ENCODE data around the gene DBF4.
"Not testable (repeated sequence)": the region's sequence is repeated elsewhere in the genome, so short reads cannot be mapped to it uniquely, and the experiment has no call there.

DBF4 gene

GRCh38 chr7:87885018-87885417, 8.7 kb downstream of the DBF4 start:
- no peak for DNase-seq

GRCh38 chr7:87886875-87887274, 10.6 kb downstream of the DBF4 start:
- no peak for DNase-seq

GRCh38 chr7:87895363-87895762, 19.1 kb downstream of the DBF4 start:
- no peak for DNase-seq

GRCh38 chr7:87899255-87899654, 23.0 kb downstream of the DBF4 start:
- DNase-seq = no peak

GRCh38 chr7:87907136-87907906, 31.0 kb downstream of the DBF4 start:
- DNase-seq = not testable (repeated sequence)

GRCh38 chr7:87908814-87909213, 32.5 kb downstream of the DBF4 start:
- DNase-seq = not testable (repeated sequence)

GRCh38 chr7:87912121-87912520, 35.8 kb downstream of the DBF4 start:
- no peak for DNase-seq

- DNase-seq = no peak
Observed at GRCh38 chr7:87918740-87919139, 42.4 kb downstream of the DBF4 start.

- no peak for DNase-seq
Observed at GRCh38 chr7:87919875-87920274, 43.6 kb downstream of the DBF4 start.

GRCh38 chr7:87920578-87920977, 44.3 kb downstream of the DBF4 start:
- no peak for DNase-seq

- not testable (repeated sequence) for DNase-seq
Observed at GRCh38 chr7:87922759-87923395, 46.6 kb downstream of the DBF4 start.

GRCh38 chr7:87926581-87927461, 50.5 kb downstream of the DBF4 start:
- DNase-seq = peak; percentile 56 to 57

- DNase-seq = no peak
Observed at GRCh38 chr7:87933605-87933952, 57.3 kb downstream of the DBF4 start.

- DNase-seq = peak; percentile 76 to 98
Observed at GRCh38 chr7:87933953-87934698, 57.8 kb downstream of the DBF4 start, which contains the start of gene ADAM22. ADAM22 (plus strand) TSS chr7:87934251; CDS start chr7:87934466, 215 bp downstream.

GRCh38 chr7:87934699-87935383, 58.5 kb downstream of the DBF4 start:
- DNase-seq = peak; percentile 9 to 44

GRCh38 chr7:87935384-87935706, 59.1 kb downstream of the DBF4 start:
- DNase-seq = no peak

- no peak for DNase-seq
Observed at GRCh38 chr7:87941138-87941537, 64.8 kb downstream of the DBF4 start.

- DNase-seq = no peak
Observed at GRCh38 chr7:87944547-87944946, 68.3 kb downstream of the DBF4 start.

GRCh38 chr7:87945926-87946325, 69.6 kb downstream of the DBF4 start:
- DNase-seq = not testable (repeated sequence)

GRCh38 chr7:87948371-87948770, 72.1 kb downstream of the DBF4 start:
- DNase-seq = no peak
